GM12878 (cell line): ENCODE results near the gene LPAR3. TPM values are rescaled to one million over a fixed set of nuclear protein-coding genes. Genes with fewer than 3 reads are reported as not detected.

Experiments
- ATAC-seq: fragments of 200-7000 bp; cut with Tn5 transposase; 3 replicates; pipeline ENCODE4 v1.9.1; 2020; ENCODE audit warnings: mild to moderate bottlenecking, moderate library complexity
- BruUV-seq: library from RNA; stranded (reverse); fragments of 400-500 nt; replicated peaks from 2 replicates; lab custom pipeline; 2021; lab: Mats Ljungman, UMichigan
- CTCF ChIA-PET: fragments of 300-600 bp; sonication (Branson Sonifier 250); formaldehyde crosslinking; extraction: SDS; loops from one replicate; lab custom pipeline; 2021; ENCODE audit warnings: inconsistent platforms; lab: Yijun Ruan, JAX
- POLR2A ChIA-PET: fragments of 350-600 bp; formaldehyde crosslinking; extraction: SDS; loops from one replicate; lab custom pipeline; 2021; ENCODE audit warnings: inconsistent platforms; lab: Charles Lee
- RAD21 ChIA-PET: fragments of 300-600 bp; sonication (Branson Sonifier 250); formaldehyde crosslinking; loops from one replicate; lab custom pipeline; 2023; ENCODE audit warnings: antibody characterized with exemption; ENCODE audit not compliant: unreplicated experiment; lab: Charles Lee
- SMC1A ChIA-PET: fragments of 300-600 bp; sonication (Branson Sonifier 250); formaldehyde crosslinking; loops from one replicate; lab custom pipeline; 2023; ENCODE audit not compliant: unreplicated experiment, uncharacterized antibody; lab: Charles Lee
- DNase-seq: peaks from one replicate; pipeline ENCODE4 v3.0.0-alpha.2; 2011; ENCODE audit warnings: low read depth, low spot score
- FAIRE-seq: peaks from 3 replicates; lab custom pipeline; 2011; peaks lifted over from hg19 to GRCh38; lab: Jason Lieb, UNC
- H2AFZ ChIP-seq: 2 replicates; pipeline ENCODE4 v1.6.0; 2011; ENCODE audit warnings: low read depth, low read length, control low read depth; ENCODE audit not compliant: control insufficient read depth
- H3K27ac ChIP-seq: 2 replicates; pipeline ENCODE4 v1.5.1; 2011; ENCODE audit warnings: control low read depth; ENCODE audit not compliant: control insufficient read depth, insufficient read depth
- H3K27me3 ChIP-seq, 2 experiments: replicated peaks in 1 of 2; 2 replicates each; pipeline versions ENCODE4 v1.6.0 to v1.6.1; 2011; ENCODE audit warnings: low read length in 1 of 2; ENCODE audit not compliant: control insufficient read depth in 2 of 2, insufficient read depth in 2 of 2
- H3K36me3 ChIP-seq, 2 experiments: 2 replicates each; pipeline ENCODE4 v1.5.1; 2011; ENCODE audit warnings: low read length in 1 of 2; ENCODE audit not compliant: control insufficient read depth in 2 of 2, insufficient read depth in 2 of 2
- H3K4me1 ChIP-seq: 2 replicates; pipeline ENCODE4 v1.6.1; 2011; ENCODE audit warnings: mild to moderate bottlenecking, low read length, moderate library complexity, mixed read lengths; ENCODE audit not compliant: control insufficient read depth, insufficient read depth
- H3K4me2 ChIP-seq: 2 replicates; pipeline ENCODE4 v1.6.0; 2011; ENCODE audit warnings: control low read depth; ENCODE audit not compliant: control insufficient read depth, insufficient read depth
- H3K4me3 ChIP-seq: fragments of 200-600 bp; sonication (generic); 2 replicates; pipeline ENCODE4 v1.5.1; 2016
- H3K79me2 ChIP-seq: 2 replicates; pipeline ENCODE4 v1.6.0; 2011; ENCODE audit warnings: low read length; ENCODE audit not compliant: control insufficient read depth, insufficient read depth
- H3K9ac ChIP-seq: 2 replicates; pipeline ENCODE4 v1.8.0; 2011; ENCODE audit warnings: low read length, control low read depth, mixed read lengths; ENCODE audit not compliant: control insufficient read depth, insufficient read depth
- H3K9me3 ChIP-seq: replicated peaks from 3 replicates; pipeline ENCODE4 v1.5.1; 2011; ENCODE audit warnings: mild to moderate bottlenecking, low read length; ENCODE audit not compliant: control insufficient read depth, insufficient read depth
- H4K20me1 ChIP-seq: 2 replicates; pipeline ENCODE4 v1.6.0; 2011; ENCODE audit not compliant: control insufficient read depth, insufficient read depth
- BHLHE40 ChIP-seq, 2 experiments: fragments of 450-650 bp in 1 of 2; IDR thresholded peaks; 2 replicates each; pipeline ENCODE4 v1.6.1; 2011 to 2017; ENCODE audit warnings: low read depth in 2 of 2, borderline replicate concordance in 1 of 2, improper control_type of control experiment in 1 of 2, low read length in 1 of 2, mild to moderate bottlenecking in 1 of 2
- BRCA1 ChIP-seq: IDR thresholded peaks from 2 replicates; pipeline ENCODE4 v1.6.1; 2011; ENCODE audit warnings: low read depth, low read length, improper control_type of control experiment
- CHD2 ChIP-seq: IDR thresholded peaks from 2 replicates; pipeline ENCODE4 v1.6.1; 2011; ENCODE audit warnings: low read depth, low read length, improper control_type of control experiment, borderline replicate concordance
- CREM ChIP-seq: IDR thresholded peaks from 2 replicates; pipeline ENCODE4 v1.6.1; 2014; ENCODE audit warnings: antibody characterized with exemption, low read depth
- DPF2 ChIP-seq: fragments of 450-650 bp; IDR thresholded peaks from 2 replicates; pipeline ENCODE4 v1.6.1; 2017; ENCODE audit warnings: mild to moderate bottlenecking
- FOXM1 ChIP-seq: IDR thresholded peaks from 2 replicates; pipeline ENCODE4 v1.6.1; 2012; ENCODE audit warnings: low read depth, mild to moderate bottlenecking, inconsistent platforms, low read length, moderate library complexity
- MEF2B ChIP-seq: fragments of 450-650 bp; IDR thresholded peaks from 2 replicates; pipeline ENCODE4 v1.6.1; 2018; ENCODE audit warnings: mild to moderate bottlenecking, moderate library complexity; ENCODE audit not compliant: partially characterized antibody, poor library complexity, severe bottlenecking
- MYB ChIP-seq: fragments of 150-350 bp; IDR thresholded peaks from 2 replicates; pipeline ENCODE4 v1.6.1; 2014; ENCODE audit warnings: mild to moderate bottlenecking, low read depth, low read length, borderline replicate concordance
- NR2F1 ChIP-seq: fragments of 450-650 bp; conservative IDR thresholded peaks from 2 replicates; pipeline ENCODE4 v1.6.1; 2017; ENCODE audit warnings: mild to moderate bottlenecking
- SPI1 ChIP-seq: IDR thresholded peaks from 2 replicates; pipeline ENCODE4 v1.6.1; 2011; ENCODE audit warnings: low read depth, mild to moderate bottlenecking, low read length, moderate library complexity, borderline replicate concordance; ENCODE audit not compliant: insufficient read depth
- TARDBP ChIP-seq: IDR thresholded peaks from 2 replicates; pipeline ENCODE4 v1.6.1; 2016; ENCODE audit warnings: borderline replicate concordance
- TCF12 ChIP-seq: IDR thresholded peaks from 2 replicates; pipeline ENCODE4 v1.6.1; 2011; ENCODE audit warnings: low read depth, mild to moderate bottlenecking, low read length
- ZSCAN29 ChIP-seq: fragments of 450-650 bp; IDR thresholded peaks from 2 replicates; pipeline ENCODE4 v1.6.1; 2017; ENCODE audit warnings: mild to moderate bottlenecking, moderate library complexity
- ZZZ3 ChIP-seq: IDR thresholded peaks from 2 replicates; pipeline ENCODE4 v1.6.1; 2011; ENCODE audit warnings: low read depth; ENCODE audit not compliant: control insufficient read depth, insufficient read length
- WGBS: methylation state at CpG from one replicate; pipeline ENCODE4 v1.1.6; 2016; ENCODE audit warnings: low lambda C conversion rate; ENCODE audit not compliant: insufficient replicate concordance, insufficient coverage; ENCODE audit errors: missing lambda C conversion rate; 5-methylcytosine and 5-hydroxymethylcytosine counted together
- in situ Hi-C: fragments of 300-500 bp; cut with MboI; formaldehyde crosslinking; loops from 9 replicates; pipeline ENCODE4 v1.14.3; 2018; ENCODE audit warnings: mixed read lengths
- intact Hi-C: fragments of 100-400 bp; cut with micrococcal nuclease; formaldehyde crosslinking; loops from one replicate; pipeline ENCODE4 v1.14.2; 2022; ENCODE audit not compliant: unreplicated experiment
- polyA plus RNA-seq, 11 experiments: library from polyadenylated mRNA; depleted of rRNA in 4 of 11; unstranded in 6 of 11; stranded (reverse) in 5 of 11; fragments of >200 nt; fragmentation: Nextera tagmentation in 4 of 11; fragmentation: Illumina TruSeq in 1 of 11; extraction: Ambion mirVana in 4 of 11; extraction: Trizol in 1 of 11; gene quantifications; 1 replicate in 1 of 11; 2 replicates in 10 of 11; pipeline versions ENCODE4 v1.2.1 to v1.2.3, GENCODE V29; 2011 to 2016; ENCODE audit warnings: inconsistent platforms in 2 of 11, missing spikeins in 2 of 11, low read depth in 1 of 11
- total RNA-seq, 4 experiments: library from RNA; depleted of rRNA in 3 of 4; stranded (reverse); fragments of >200 nt in 3 of 4; fragmentation: Illumina TruSeq in 1 of 4; extraction: Trizol in 1 of 4; gene quantifications; 2 replicates each; pipeline versions ENCODE4 v1.2.1 to v1.2.3, GENCODE V29; 2013 to 2021
- TF ChIP-seq, protein P1 (sequence below): fragments of 450-650 bp; IDR thresholded peaks from 2 replicates; pipeline ENCODE4 v1.6.1; 2017; ENCODE audit warnings: mild to moderate bottlenecking, moderate library complexity
- TF ChIP-seq, protein P2 (sequence below): IDR thresholded peaks from 2 replicates; pipeline ENCODE4 v1.6.1; 2012; ENCODE audit warnings: low read depth, low read length, improper control_type of control experiment

The LPAR3 gene
- total and polyA plus RNA-seq, 10 of the 15 experiments (the other 5 are each of a cell fraction or from before 2014, with no cell fraction given), result 0.03 to 0.31 (median 0.09) TPM; not detected in 3

DNA sequence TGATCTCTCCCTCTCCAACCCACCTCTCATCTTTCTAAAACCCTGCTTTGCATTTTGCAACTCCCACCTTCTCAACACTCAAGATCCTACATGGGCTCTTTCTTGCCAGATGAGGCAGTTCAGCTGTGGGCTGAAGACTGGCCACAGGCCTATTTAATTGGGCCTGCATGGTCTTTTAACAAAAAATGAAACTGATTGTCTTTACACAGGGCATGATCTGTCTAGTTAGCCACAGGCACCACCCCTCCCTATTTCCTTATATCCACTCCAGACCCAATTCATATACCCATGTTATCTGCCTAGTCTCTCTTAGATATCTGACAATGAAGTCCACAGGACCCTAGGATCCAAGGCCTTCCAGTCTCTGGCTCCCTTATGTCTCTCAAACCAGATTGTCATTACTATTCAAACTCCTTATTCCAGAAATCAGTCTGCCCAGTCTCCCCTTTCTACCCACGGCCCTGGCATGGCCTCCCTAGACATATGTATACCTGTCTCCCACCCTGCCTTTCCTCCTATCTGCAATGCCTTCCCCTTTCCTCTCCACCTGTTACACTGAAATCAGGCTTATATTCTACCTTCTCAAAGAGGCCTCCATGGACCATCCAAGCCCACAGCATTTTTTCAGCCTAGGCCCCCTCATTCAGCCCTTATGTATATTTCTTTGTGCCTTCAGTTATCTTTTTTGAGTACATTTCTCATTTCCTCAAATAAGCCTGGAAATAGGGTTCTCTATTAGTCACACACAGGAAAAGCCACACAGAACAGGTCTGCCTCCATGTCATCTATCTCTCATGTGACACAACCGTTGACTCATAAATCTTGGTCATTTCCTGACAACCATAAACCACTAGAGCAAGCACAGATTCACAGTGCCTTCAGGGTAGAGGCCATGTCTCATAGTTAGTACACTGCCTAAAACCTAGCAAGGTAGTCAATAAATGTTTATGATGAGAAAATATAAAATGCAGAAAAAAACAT, 39.0 kb downstream of the LPAR3 start (continued):
- TF ChIP-seq ZZZ3 (no peak), CHD2 (no peak), ZSCAN29 (no peak), SPI1 (peak; percentile 83), CREM (peak; percentile 66), FOXM1 (peak; percentile 75; the same call in 1 of the 2 replicates), TCF12 (no peak), DPF2 (peak; percentile 78; the same call in 1 of the 2 replicates), BRCA1 (no peak)

DNA sequence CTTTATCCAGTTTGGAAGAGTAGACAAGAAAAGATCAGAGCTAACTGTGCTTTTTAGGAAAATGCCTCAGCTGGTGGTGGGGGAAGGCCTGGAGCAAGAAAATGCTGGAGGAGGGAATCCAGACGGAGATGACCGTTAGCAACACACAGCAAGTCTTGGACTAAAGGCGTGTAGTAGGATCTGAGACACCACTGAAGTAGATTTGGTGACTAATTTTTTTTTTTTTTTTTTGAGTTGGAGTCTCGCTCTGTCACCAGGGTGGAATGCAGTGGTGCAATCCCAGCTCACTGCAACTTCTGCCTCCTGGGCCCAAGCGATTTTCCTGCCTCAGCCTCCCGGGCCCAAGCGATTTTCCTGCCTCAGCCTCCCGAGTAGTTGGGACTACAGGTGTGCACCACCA, 41.2 kb downstream of the LPAR3 start:
- RAD21 ChIA-PET, result interaction anchor here (2.1 kb wide), 1 partner anchor 70 kb away, joined by 5 read pairs; no protein-coding TSS in a partner anchor
- H3K27ac ChIP-seq, result no peak overlapping the region
- no peaks in the 10 kb centered on the region for H3K36me3 ChIP-seq
- H3K9ac ChIP-seq, result no peak overlapping the region
- BruUV-seq, result no TSS peak
- no peak overlapping the region for H3K4me3 ChIP-seq
- in situ Hi-C loops, result no loop called here
- FAIRE-seq (no peak), ATAC-seq (no peak)
- SMC1A ChIA-PET, result interaction anchor here (1.3 to 2.7 kb wide), 4 partner anchors 9 to 84 kb away, joined by 3 to 12 read pairs (median 8); no protein-coding TSS in a partner anchor
- no peak overlapping the region for H3K4me2 ChIP-seq
- CTCF ChIA-PET, result interaction anchor here (0.6 kb wide), 1 partner anchor 8 kb away, joined by 4 read pairs; no protein-coding TSS in a partner anchor
- peaks cover 15% of the 10 kb centered on the region for H3K4me1 ChIP-seq
- no peaks in the 10 kb centered on the region for H3K79me2 ChIP-seq
- TF ChIP-seq NR2F1 (no peak), TARDBP (no peak), BHLHE40 (IDR thresholded peaks at IDR 0.05; ENCODE audit: borderline replicate concordance in 1 of 2, low read depth in 2 of 2, low read length in 1 of 2) (no peak), MEF2B (no peak), MYB (no peak)
- TF ChIP-seq, protein P1, sequence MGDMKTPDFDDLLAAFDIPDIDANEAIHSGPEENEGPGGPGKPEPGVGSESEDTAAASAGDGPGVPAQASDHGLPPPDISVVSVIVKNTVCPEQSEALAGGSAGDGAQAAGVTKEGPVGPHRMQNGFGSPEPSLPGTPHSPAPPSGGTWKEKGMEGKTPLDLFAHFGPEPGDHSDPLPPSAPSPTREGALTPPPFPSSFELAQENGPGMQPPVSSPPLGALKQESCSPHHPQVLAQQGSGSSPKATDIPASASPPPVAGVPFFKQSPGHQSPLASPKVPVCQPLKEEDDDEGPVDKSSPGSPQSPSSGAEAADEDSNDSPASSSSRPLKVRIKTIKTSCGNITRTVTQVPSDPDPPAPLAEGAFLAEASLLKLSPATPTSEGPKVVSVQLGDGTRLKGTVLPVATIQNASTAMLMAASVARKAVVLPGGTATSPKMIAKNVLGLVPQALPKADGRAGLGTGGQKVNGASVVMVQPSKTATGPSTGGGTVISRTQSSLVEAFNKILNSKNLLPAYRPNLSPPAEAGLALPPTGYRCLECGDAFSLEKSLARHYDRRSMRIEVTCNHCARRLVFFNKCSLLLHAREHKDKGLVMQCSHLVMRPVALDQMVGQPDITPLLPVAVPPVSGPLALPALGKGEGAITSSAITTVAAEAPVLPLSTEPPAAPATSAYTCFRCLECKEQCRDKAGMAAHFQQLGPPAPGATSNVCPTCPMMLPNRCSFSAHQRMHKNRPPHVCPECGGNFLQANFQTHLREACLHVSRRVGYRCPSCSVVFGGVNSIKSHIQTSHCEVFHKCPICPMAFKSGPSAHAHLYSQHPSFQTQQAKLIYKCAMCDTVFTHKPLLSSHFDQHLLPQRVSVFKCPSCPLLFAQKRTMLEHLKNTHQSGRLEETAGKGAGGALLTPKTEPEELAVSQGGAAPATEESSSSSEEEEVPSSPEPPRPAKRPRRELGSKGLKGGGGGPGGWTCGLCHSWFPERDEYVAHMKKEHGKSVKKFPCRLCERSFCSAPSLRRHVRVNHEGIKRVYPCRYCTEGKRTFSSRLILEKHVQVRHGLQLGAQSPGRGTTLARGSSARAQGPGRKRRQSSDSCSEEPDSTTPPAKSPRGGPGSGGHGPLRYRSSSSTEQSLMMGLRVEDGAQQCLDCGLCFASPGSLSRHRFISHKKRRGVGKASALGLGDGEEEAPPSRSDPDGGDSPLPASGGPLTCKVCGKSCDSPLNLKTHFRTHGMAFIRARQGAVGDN, result no peak
- TF ChIP-seq, protein P2, sequence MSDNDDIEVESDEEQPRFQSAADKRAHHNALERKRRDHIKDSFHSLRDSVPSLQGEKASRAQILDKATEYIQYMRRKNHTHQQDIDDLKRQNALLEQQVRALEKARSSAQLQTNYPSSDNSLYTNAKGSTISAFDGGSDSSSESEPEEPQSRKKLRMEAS, result no peak
- TF ChIP-seq, all 136 proteins: peak for 0
- no peaks in the 10 kb centered on the region for H3K27me3 ChIP-seq
- no peak overlapping the region for H2AFZ ChIP-seq
- H3K9me3 ChIP-seq, result no peaks in the 10 kb centered on the region
- 81% methylated on average over 8 of the region's 8 CpGs for WGBS
- no peaks in the 10 kb centered on the region for H4K20me1 ChIP-seq
- POLR2A ChIA-PET, result no interaction called here
- intact Hi-C loops, result no loop called here
- DNase-seq, result no peak
